Dermis blood vessel endothelial cell (primary cell): ENCODE data around the gene WNK2. TPM values are rescaled to one million over a fixed set of nuclear protein-coding genes. Genes with fewer than 3 reads are reported as not detected.

Experiments
- DNase-seq: peaks from one replicate; pipeline ENCODE4 v3.0.0; 2010
- total RNA-seq: library from RNA; depleted of rRNA; stranded (reverse); fragments of >200 nt; gene quantifications from 2 replicates; pipeline ENCODE4 v1.2.3, GENCODE V29; 2014

WNK2 gene
- total RNA-seq, 1 donor from 2014 or later = not detected

DNA sequence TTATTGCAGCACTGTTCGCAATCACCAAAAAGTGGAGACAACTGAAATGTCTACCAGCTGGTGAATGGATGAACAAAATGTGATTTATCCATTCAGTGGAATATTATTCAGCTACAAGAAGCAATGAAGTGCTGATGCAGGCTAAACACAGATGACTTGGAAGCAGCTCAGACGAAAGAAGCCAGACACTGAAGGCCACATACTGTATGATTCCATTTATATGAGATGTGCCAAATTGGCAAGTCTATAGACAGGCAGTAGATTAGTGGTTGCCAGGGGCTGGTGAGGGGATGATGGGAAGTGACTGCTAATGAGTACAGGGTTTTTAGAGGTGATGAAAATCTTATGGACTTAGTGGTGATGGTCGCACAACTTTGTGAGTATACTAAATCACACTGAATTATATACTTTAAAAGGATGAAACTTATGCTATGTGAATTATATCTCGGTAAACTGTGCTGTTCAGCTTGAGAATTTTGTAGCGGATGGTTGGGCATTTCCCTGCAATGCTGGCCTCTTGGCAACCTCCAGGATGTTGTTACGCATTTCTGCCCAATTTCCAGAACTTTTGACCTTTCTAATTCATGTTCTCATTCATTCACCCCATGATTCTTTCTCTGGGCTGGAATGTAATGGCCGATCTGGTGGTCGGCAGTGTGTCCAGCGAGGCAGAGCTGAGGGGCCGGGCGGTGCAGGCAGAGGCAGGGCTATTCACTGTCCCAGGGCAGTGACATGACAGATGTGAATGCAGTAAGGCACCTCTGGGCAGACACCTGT lies 22.0 kb upstream of the WNK2 start:
- no peak for DNase-seq

DNA sequence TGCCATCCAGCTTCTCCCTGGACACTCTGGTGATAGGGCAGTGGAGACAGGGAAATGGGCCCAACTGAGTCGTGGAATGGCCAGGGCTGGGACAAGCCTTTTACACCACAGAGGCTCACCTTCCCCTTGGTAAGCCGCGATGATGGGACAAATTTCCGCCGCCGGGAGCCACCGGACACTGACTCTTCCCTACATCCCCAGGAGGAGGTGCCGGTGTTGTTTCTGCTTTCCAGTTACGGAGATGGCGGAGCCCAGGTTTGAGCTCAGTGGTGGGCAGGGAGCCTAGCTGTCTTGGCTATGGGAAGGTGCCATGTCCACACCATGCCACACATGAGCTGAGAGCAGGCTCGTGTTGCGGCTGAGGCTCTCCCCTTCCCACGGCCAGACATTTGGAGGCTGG lies 19.9 kb upstream of the WNK2 start:
- DNase-seq = no peak

DNA sequence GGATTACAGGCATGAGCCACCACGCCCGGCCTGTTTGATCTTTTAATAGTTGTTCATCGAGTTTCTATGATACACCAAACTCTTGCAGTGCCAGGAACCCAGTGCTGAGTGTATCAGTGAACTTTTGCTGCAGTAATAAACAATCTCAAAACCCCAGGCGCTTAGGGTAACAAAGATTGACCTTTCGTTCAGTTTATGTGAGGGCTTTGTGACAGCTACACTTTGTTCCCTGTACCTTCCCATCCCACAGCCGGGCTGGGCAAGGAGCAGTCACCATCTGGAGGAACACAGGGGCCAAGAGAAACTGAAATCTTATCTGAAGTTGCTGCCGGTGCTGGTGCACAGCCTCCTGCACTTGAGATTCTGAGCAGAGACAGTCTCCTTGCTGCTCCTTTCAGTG lies 17.2 kb upstream of the WNK2 start:
- DNase-seq = no peak

DNA sequence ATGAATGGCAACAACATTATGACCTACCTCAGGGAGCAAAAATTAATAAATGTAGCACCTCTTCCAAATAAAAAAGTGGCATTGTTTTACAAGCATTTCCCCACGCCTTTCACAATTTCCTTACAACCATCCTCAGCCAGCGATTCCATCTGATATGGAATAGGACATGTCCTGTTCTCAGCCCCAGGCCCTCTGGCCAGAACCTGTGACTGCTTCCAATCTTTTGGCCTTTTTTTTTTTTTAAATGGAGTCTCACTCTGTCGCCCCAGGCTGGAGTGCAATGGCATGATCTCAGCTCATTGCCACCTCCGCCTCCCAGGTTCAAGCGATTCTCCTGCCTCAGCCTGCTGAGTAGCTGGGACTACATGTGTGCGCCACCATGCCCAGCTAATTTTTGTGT lies 16.8 kb upstream of the WNK2 start:
- DNase-seq = no peak

DNA sequence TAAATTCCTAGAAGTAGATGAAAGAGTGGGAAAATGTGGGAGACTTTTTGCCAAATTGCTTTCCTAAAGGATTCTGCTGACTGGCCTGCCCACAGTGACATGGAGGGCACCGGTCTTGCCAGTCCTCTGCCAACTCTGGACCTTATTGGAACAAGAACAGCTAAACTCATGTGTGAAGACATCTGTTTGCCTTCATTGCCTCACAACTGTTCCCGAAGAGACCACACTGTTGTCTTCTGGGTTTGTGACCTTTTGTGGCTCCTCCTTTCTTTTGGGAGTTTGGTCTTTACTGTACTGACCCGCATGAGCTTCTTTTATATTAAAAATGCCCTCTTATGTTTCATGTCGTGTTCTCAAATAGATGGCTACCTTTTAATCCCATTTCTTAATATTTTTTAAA lies 16.1 kb upstream of the WNK2 start:
- DNase-seq = no peak

DNA sequence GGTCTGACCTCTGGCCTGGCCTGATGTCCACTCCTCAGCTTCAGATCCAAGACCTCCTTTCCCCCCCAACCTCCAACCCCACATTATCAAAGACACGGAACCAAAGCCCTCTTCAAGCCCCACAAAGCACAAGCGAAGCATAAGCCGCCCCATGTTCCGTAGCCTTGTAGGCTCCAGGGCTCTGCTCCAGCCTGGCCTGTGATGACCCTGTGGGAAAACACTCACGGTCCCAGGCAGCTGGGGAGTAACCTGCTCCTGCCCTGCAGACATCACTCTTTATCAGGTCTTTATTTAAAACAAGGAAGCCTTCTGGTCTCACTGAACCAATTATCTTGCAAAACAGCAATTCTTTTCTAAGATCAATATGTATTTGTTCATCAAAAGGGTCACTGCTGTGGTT lies 15.4 kb upstream of the WNK2 start:
- no peak for DNase-seq

DNA sequence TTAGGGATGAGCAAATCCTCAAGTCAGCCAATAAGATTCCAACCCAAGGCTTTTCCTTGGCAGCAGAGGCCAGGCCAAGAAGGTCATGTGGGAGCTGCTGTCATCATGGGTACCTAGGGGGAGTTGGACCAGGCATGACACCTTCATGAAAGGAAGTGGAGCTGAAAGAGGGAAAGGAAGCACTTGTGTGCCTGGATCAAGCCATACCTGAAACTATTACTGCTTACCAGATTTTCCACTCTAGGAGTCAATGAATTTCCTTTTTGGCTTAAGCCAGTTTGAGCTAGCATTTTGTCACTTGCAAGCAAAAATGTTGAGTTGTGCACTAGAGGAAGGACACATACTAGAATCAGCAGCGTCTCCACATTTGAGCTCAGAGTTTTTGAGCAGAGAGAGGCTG lies 14.5 kb upstream of the WNK2 start:
- no peak for DNase-seq

DNA sequence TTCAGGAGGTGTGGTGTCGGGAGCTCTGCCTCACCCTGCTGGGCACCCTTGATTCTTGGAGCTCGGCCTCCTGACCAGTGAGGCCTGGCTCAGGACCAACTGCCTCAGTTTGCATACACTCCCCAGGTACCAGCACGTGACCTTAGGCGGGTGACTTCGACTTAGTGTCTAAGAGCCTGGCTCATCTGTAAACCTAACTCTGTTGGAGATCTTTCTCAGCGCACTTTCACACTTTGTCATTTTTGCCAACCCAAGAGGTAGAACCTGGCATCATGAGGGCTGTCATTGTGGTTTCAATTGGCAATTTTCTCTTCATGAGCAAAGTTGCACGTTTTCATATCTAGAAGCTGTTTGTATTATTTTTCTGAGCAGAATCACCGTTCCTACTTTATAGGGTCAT lies 13.4 kb upstream of the WNK2 start:
- DNase-seq = no peak

DNA sequence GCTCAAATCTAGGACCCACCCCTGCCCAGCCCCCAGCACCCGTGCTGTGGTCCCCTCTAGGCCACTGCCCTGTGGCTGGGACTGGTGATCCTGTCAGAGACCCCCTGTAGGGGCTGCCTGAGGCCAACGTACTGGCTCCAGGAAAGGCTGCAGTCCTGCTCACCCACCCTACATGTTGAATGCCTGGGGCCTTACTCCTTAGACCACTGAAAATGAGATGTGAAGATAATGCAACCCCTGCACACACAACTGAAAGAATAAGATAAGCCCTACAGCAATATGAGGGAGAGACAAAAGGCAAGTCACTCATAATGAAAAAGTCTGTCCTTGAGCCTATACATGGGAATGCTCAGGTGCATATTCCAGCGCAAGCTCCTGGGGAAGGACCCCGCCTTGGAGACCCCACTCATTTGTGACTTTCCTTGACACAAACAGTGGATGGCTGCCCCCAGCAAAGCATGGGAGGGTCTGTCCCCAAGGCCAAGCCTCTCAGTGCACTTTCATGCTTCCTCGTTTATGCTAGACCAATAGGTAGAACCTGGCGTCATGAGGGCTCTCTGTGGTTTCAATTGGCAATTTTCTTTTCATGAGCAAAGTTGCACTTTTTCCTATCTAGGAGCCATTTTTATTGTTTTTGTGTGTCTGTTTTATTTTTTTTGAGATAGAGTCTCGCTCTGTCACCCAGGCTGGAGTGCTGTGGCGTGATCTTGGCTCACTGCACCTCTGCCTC lies 12.5 kb upstream of the WNK2 start:
- no peak for DNase-seq

DNA sequence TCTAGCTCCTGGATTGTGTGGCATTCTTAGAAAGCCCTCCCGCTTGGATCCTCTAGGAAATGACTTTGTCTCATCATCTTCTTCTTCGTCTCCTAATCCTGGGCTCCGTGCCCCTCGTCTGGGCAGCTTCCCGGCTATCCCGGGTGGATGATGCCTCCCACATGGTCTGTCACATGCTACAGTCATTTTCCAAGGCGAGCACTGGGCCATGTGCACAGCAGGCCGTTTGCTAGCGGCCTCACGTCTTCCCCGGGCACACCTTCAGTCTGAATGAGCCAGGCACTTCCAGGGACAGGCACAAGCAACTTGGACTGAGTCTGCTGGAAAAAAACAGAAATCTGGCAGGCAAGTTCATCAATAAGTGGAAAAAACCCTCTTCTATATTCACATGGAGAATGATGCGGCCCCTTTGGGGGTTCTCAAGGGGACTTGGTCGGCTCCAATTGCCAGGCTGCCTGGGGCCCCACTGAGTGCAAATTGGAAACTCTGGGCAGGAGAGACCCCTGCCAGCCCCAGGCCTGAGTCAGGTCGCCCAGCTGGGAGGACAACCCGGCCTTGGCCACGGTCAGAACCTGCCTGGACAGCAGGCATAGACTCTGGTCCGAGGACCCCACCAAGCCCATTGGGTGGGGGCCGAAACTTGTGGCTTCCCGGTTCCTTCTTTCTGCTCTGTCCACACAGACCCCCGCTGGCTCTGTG lies 11.1 kb upstream of the WNK2 start:
- DNase-seq = no peak

DNA sequence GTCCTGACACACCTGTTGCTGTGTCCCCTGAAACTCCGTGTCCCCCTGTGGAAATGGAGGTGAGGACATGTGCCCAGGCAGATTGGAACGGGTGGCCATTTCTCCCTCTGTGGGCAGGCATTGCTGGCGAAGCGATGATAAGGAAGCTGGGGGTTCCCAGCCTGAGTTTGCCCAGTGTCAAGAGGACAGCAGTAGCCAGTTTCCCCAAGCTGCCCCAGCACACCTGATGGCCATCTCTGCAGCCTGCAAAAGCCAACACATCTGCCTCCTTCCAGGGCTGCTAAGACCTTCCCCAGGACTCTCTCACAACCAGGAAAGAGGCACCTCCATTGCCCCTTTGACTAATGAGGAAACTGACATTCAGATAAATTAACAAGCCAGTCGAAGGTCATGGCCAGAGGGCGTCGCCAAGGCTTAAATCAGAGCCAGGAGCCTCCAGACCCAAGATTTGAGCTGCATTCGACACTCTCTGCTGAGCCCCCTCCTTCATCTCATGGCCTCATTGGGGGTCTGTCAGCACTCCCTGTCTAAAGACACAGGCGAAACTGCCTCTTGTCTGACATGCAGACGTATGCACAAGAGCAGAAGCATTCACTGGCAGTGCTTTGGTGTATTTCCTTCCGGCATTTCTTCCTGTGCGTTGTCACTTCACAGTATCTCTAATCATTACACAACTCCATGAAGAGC lies 10.4 kb upstream of the WNK2 start:
- peak; percentile 37 for DNase-seq

DNA sequence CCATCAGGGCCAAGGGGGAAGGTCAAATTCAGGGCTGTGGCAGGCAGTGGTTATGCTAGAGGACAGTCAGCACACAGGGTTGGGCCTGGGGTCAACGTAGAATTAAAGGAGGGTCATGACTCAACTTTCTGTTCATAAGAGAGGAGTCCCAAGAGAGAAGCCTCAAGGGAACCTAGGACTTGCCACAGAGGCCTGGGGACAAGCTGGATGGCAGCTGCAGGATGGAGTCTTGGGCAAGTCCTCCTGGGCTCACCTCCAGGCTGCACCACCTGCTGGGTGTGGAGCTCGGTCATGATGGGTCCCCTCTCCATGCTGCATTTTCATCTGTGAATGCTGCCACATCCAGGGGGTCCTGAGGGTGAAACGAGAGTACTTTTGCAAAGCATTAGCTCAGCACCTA lies 9.0 kb upstream of the WNK2 start:
- no peak for DNase-seq

DNA sequence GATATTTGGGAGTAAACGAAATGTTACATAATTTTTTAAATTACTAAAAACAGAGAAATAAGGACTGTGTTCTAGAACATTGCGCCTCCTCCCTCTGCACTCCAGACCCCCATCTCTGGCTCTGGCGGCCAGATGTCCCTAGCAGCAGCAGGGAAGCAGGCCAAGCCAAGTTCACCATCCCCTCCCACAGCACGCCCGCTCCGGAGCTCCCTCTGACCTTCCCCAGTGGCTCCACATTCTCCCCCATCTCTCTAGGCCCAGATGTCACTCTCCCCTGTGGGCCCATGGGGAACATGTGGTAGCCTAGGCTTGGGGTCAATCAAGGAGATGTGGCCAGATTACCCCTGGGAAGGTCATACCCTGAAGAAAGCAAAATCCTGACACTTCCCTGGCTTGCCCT lies 6.3 kb upstream of the WNK2 start:
- no peak for DNase-seq

DNA sequence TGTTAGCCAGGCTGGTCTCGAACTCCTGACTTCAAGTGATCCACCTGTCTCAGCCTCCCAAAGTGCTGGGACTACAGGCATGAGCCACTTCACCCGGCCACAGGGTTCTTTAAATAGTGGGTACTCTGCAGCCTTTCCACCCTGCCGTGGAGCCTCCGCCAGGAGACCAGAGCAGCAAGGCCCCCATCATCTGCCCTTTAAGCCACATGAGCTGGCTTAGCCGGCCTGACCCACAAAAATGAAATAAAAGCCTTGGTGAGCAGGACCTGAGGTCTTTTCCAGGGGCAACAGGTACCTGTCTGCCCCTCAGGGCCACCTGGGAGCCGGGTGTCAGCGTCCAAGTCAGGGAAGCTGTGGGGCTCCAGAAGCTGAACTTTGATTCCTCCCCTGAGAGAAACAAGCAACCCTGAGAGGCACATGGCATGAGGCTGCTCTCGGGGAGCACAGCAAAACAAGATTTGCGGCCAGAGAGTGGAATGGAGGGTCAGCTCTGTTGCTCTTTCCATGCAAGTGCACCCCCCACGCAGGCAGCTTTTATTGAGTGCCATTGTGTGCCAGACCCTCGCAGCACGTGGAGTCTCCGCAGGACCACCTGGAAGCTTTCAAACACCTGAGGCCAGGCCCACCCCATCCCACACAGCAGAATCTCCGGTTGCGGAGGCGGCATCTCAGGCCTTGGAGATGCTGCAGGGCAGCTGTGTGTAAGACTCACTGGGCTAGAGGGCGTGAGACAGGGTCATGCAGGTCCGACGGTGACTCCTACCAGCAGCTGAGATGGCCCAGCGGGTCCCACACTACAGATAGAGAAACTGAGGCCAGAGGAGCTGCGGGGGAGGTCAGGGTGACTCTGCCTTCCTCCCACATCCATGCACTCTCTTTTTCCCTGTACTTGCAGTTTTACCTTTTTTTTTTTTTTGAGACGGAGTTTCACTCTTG lies 4.8 kb upstream of the WNK2 start:
- no peak for DNase-seq

DNA sequence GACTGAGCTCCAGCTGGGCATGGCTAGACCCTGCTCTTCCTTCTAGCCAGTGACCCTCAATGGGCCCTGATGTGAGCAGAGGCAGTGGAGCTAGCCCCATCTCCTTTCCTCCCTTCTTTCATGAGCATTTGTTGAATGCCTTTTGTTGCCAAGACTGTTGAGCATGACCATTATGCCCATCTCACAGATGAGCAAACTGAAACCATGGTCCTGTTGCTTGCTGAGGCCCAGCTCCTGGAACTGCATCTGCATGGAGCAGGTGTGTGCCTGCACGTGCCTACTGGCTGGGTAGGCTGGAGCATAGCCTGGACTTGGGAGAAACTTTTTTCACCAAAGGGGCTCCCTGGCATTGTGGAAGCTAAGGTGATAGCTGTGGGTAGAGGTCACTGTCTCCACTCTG lies 3.0 kb upstream of the WNK2 start:
- DNase-seq = no peak

DNA sequence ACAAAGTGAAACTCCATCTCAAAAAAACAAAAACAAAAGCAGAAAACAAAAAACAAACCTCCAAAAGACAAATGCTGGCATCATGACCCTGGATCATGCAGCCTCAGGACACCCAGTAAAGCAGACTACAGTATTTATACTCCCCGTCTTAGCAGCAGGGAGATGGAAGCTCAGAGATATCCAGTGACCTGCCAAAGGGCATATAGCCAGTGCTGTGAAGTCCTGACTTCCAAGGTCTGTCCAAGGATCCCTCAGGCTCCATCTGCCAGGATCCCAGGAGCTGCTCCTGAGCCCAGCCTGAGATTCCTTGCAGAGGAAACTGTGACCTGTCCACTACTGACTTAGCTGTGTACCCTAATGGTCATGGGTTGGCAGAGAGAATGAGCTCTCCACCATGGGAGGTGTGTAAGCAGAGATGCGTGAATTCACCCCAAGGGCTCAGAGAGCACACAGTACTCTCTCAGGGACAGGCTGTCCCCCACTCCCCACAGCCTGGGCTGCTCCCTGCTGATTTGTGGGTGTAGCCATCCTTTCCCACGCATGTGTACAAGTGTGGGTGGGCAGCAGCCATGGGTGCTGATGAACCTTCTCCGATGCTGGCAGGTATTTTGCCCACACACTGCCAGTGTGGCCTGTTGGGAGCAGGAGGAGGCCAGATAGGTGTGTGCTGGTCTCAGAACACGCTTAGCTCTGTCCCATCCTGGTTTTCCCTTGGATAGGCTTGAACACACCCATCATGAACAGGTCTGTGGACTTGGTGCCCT lies 2.1 kb upstream of the WNK2 start:
- no peak for DNase-seq

DNA sequence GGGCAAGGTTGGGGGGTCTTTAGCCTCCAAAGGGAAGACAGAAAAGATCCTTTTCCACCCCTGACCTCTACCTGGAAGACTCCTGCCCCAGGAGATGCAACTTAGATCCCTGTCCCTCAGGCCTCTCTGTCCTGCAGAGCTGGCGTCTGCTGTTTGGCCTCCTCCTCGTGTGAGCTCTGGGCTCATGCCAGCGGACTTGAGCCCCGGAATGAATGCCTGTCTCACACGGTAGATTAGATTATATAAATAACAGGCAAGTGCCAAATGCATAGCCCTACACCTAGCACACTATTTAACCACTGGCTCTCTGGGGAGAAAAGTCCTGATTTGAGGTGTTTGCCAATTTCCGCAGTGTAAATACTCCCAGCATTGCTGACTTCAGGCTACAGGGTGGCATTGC lies 1.4 kb upstream of the WNK2 start:
- DNase-seq = no peak

DNA sequence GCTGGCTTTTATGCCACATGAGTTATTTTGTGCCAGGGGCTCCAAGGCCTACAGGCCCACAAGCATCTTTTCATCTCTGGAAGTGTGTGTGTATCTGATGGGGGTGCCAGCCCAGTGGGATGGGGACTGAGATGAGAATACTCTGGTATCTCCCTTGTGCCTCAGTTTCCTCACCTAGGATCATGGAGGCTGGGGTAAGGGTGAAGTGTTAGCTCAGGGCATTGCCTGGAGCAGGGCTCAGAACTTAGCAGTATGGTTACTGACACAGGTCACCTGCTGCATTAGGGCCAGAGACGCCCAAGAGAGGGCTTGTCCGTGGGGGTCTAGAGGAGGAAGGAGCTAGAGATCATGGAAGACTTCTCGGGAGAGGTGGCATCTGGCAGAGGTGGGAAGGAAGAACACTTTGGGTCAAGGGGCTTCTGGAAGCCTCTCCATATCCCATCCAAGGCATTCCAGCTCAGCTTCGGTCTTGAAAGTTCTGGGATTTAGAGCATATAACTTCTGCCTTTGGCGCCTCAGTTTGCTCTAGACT lies 742 bp upstream of the WNK2 start:
- no peak for DNase-seq

DNA sequence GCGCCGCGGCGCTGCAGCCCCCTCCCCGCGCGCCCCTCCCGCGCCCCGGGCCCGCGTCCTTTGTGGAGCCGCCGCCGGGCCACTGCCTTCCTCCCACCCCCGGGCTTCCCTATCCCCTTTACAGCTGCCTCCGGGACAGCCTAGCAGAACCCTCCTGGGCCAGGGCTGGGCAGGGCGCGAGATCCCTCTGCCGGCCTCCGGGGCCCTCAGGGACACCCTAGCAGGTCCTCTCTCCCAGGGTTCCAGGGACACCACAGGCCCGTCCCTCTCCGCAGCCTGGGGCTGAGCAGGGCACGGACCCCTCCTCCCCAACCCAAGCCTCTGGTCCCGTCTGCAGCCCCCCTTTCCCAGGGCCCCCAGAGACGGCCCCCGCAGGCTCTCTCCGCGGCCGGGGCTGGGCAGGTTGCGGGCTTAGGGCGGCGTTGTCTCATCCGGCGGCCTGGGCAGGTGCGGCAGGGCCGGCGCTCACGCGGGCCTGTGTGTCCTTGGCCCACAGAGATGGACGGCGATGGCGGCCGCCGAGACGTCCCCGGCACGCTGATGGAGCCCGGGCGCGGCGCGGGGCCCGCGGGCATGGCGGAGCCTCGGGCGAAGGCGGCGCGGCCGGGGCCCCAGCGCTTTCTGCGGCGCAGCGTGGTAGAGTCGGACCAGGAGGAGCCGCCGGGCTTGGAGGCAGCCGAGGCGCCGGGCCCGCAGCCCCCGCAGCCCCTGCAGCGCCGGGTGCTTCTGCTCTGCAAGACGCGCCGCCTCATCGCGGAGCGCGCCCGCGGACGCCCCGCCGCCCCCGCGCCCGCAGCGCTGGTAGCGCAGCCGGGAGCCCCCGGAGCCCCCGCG lies 710 bp downstream of the WNK2 start:
- DNase-seq = no peak
